Mesodermal cell (in vitro differentiated cells): ENCODE data around the gene OR5D16. TPM values are rescaled to one million over a fixed set of nuclear protein-coding genes. Genes with fewer than 3 reads are reported as not detected.

Source experiments
- H3K27ac ChIP-seq: 2 replicates; pipeline ENCODE4 v1.7.0; 2013; ENCODE audit warnings: mild to moderate bottlenecking, low read depth, low read length, moderate library complexity; ENCODE audit not compliant: severe bottlenecking
- H3K36me3 ChIP-seq: 2 replicates; pipeline ENCODE4 v1.7.1; 2013; ENCODE audit warnings: mild to moderate bottlenecking, low read length, moderate library complexity; ENCODE audit not compliant: control insufficient read depth, insufficient read depth
- H3K4me1 ChIP-seq: one replicate; pipeline ENCODE4 v1.7.1; 2013; ENCODE audit warnings: mild to moderate bottlenecking, low read length; ENCODE audit not compliant: insufficient read depth, control insufficient read depth, poor library complexity, severe bottlenecking
- H3K4me3 ChIP-seq: 2 replicates; pipeline ENCODE4 v1.7.0; 2013; ENCODE audit warnings: low read length, control low read depth, mild to moderate bottlenecking; ENCODE audit not compliant: insufficient read depth, poor library complexity, severe bottlenecking; ENCODE audit errors: extremely low read depth
- H3K9me3 ChIP-seq: 2 replicates; pipeline ENCODE4 v1.7.1; 2013; ENCODE audit warnings: mild to moderate bottlenecking, low read length, moderate library complexity; ENCODE audit not compliant: control insufficient read depth
- WGBS, 2 experiments: methylation state at CpG; one replicate each; pipeline ENCODE4 v1.1.5; 2013; ENCODE audit warnings: missing lambda C conversion rate in 2 of 2; ENCODE audit not compliant: insufficient coverage in 2 of 2; 5-methylcytosine and 5-hydroxymethylcytosine counted together
- polyA plus RNA-seq, 2 experiments: library from polyadenylated mRNA; stranded (reverse); fragments of 50-300 nt; gene quantifications; one replicate each; pipeline ENCODE4 v1.2.3, GENCODE V29; 2013

Gene OR5D16
- not detected for polyA plus RNA-seq (2013, experiment 1 of 2)
- not detected for polyA plus RNA-seq (2013, experiment 2 of 2)

DNA sequence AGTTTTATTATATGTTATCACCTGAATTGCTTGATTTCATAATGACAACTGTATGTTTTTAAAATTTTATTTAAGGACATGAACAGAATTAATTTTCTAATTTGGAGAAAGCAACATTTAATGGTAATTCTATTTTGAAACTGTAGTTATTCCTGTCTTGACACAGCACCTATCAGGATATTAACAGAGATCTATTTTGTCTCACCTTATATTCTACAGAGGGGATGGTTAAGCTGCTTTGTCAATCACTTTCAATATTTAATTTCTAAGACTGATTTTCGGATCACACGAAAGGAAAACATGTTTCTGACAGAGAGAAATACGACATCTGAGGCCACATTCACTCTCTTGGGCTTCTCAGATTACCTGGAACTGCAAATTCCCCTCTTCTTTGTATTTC is at the start of gene OR5D16:
TSS of gene OR5D16 (plus strand) at position 301 of the 400 bp plus-strand sequence. CDS start at position 301, 0 bp downstream.
- WGBS, 2 experiments = 17% methylated on average over 1 of the region's 3 CpGs; no CpG with 5 or more reads in 1 of the 2 experiments
- H3K4me3 ChIP-seq = no peak within 1 kb of the TSS
- no peaks in the 10 kb centered on the region for H3K36me3 ChIP-seq
- peaks cover 34% of the 10 kb centered on the region for H3K9me3 ChIP-seq
- H3K4me1 ChIP-seq = no peaks in the 10 kb centered on the region
- H3K27ac ChIP-seq = no peak within 1 kb of the TSS

- WGBS, 2 experiments = no CpG with 5 or more reads among the region's 1 CpG
- Histone ChIP-seq H3K9me3 (peaks cover 42% of the 10 kb centered on the region), H3K4me3 (no peak overlapping the region), H3K27ac (no peak overlapping the region), H3K36me3 (no peaks in the 10 kb centered on the region), H3K4me1 (no peaks in the 10 kb centered on the region)
Observed at GRCh38 chr11:55791606-55792005, 46.9 kb upstream of the OR5D16 start.

GRCh38 chr11:55793321-55793720 is 45.2 kb upstream of the OR5D16 start:
- no peak overlapping the region for H3K4me3 ChIP-seq
- WGBS, 2 experiments = 50% methylated on average over 1 of the region's 2 CpGs; no CpG with 5 or more reads in 1 of the 2 experiments
- no peaks in the 10 kb centered on the region for H3K4me1 ChIP-seq
- no peak overlapping the region for H3K27ac ChIP-seq
- H3K9me3 ChIP-seq = peaks cover 31% of the 10 kb centered on the region
- H3K36me3 ChIP-seq = no peaks in the 10 kb centered on the region

DNA sequence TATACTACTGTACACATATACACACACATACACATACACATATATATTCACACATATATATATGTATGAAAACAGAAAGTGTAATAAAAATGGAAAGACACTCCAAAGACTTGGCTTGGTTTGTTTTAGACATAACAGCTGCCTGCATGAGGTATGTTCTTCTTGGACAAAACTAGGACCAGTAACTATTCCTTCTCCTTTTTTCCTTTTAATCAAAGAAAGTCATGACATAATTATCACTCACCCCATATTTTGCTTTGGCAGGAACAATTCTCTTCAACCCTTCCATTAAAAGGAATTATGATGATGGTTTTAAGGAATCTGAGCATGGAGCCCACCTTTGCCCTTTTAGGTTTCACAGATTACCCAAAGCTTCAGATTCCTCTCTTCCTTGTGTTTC is 43.3 kb upstream of the OR5D16 start, which contains the start of gene OR5D14:
TSS of gene OR5D14 (plus strand) at position 301 of the 400 bp plus-strand sequence. CDS start at position 301, 0 bp downstream.
- Histone ChIP-seq H3K36me3 (no peaks in the 10 kb centered on the region), H3K9me3 (peaks cover 37% of the 10 kb centered on the region), H3K27ac (no peak within 1 kb of the TSS), H3K4me3 (no peak within 1 kb of the TSS), H3K4me1 (no peaks in the 10 kb centered on the region)

DNA sequence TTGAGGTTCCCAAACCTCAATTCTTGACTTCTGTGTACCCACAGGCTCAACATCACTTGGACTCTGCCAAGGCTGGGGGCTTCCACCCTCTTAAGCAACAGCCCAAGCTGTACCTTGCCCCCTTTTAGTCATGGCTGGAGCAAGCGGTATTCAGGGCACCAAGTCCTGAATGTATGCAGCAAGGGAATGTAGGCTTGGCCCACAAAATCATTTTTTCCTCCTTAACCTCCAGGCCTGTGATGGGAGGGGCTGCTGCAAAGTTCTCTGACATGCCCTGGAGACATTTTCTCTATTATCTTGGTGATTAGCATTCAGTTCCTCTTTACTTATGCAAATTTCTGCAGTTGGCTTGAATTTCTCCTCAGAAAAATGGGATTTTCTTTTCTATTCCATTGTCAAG is 32.3 kb upstream of the OR5D16 start:
- WGBS, 2 experiments = no CpG with 5 or more reads among the region's 1 CpG
- Histone ChIP-seq H3K4me1 (no peaks in the 10 kb centered on the region), H3K4me3 (no peak overlapping the region), H3K9me3 (peaks cover 47% of the 10 kb centered on the region), H3K27ac (no peak overlapping the region), H3K36me3 (no peaks in the 10 kb centered on the region)

- H3K36me3 ChIP-seq = no peaks in the 10 kb centered on the region
- no peak within 1 kb of the TSS for H3K4me3 ChIP-seq
- no peak within 1 kb of the TSS for H3K27ac ChIP-seq
- H3K4me1 ChIP-seq = no peaks in the 10 kb centered on the region
- no CpG with 5 or more reads among the region's 1 CpG for WGBS, 2 experiments
- peaks cover 52% of the 10 kb centered on the region for H3K9me3 ChIP-seq
Observed at GRCh38 chr11:55811067-55811466, 27.5 kb upstream of the OR5D16 start, which contains the start of gene OR5L1. Gene OR5L1 (plus strand): TSS chr11:55811367. CDS start chr11:55811467, 100 bp downstream.

DNA sequence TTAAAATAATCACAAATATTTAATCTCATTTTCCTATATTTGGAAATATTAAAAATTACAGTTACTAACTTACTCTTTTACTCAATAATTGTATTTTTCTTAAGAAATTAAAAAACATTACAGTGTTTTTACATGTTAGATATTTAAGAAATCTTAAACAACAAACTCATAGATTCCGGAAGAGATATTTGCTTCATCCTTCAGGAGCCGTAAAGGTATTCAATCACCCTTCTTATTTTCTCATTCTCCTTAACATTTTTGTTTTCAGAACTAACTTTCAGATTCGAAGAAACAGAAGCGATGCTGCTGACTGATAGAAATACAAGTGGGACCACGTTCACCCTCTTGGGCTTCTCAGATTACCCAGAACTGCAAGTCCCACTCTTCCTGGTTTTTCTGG is 19.2 kb upstream of the OR5D16 start, which contains the start of gene OR5D18:
TSS of gene OR5D18 (plus strand) at position 301 of the 400 bp plus-strand sequence. CDS start at position 301, 0 bp downstream.
- Histone ChIP-seq H3K9me3 (peaks cover 50% of the 10 kb centered on the region), H3K4me3 (no peak within 1 kb of the TSS), H3K36me3 (no peaks in the 10 kb centered on the region), H3K27ac (no peak within 1 kb of the TSS), H3K4me1 (no peaks in the 10 kb centered on the region)
- WGBS, 2 experiments = 78% methylated on average over 5 of the region's 5 CpGs; no CpG with 5 or more reads in 1 of the 2 experiments

DNA sequence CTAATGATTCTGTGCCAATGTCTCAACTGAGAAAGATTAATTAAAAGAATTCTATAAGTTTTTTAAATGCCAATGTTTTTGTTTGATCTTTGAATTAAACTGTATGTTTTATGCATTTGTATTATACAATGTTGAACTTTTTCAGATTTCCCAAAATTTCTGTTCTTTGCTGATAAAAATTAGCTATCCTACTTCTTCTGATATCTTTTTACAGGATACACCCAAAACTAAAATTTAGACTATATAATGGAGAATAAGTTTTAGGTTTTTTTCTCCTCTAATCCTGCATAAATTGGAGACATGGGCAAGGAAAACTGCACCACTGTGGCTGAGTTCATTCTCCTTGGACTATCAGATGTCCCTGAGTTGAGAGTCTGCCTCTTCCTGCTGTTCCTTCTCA is 11.6 kb upstream of the OR5D16 start, which contains the start of gene OR5L2:
TSS of gene OR5L2 (plus strand) at position 301 of the 400 bp plus-strand sequence. CDS start at position 301, 0 bp downstream.
- H3K4me3 ChIP-seq = no peak within 1 kb of the TSS
- no peak within 1 kb of the TSS for H3K27ac ChIP-seq
- peaks cover 30% of the 10 kb centered on the region for H3K9me3 ChIP-seq
- H3K4me1 ChIP-seq = no peaks in the 10 kb centered on the region
- H3K36me3 ChIP-seq = no peaks in the 10 kb centered on the region

GRCh38 chr11:55847453-55847852 is 8.9 kb downstream of the OR5D16 start:
- peaks cover 19% of the 10 kb centered on the region for H3K9me3 ChIP-seq
- no CpG with 5 or more reads among the region's 2 CpGs for WGBS, 2 experiments
- H3K27ac ChIP-seq = no peak overlapping the region

GRCh38 chr11:55849037-55849436 is 10.5 kb downstream of the OR5D16 start:
- H3K27ac ChIP-seq = no peak overlapping the region
- peaks cover 25% of the 10 kb centered on the region for H3K9me3 ChIP-seq
- H3K4me1 ChIP-seq = no peaks in the 10 kb centered on the region

More at GRCh38 chr11:55847453-55847852, 8.9 kb downstream of the OR5D16 start:
- Histone ChIP-seq H3K4me3 (no peak overlapping the region), H3K36me3 (no peaks in the 10 kb centered on the region), H3K4me1 (no peaks in the 10 kb centered on the region)

GRCh38 chr11:55852141-55852540 is 13.6 kb downstream of the OR5D16 start:
- Histone ChIP-seq H3K27ac (no peak overlapping the region), H3K9me3 (peaks cover 16% of the 10 kb centered on the region), H3K4me1 (no peaks in the 10 kb centered on the region), H3K4me3 (no peak overlapping the region), H3K36me3 (no peaks in the 10 kb centered on the region)
- no CpG with 5 or more reads among the region's 1 CpG for WGBS, 2 experiments

More at GRCh38 chr11:55849037-55849436, 10.5 kb downstream of the OR5D16 start:
- no peak overlapping the region for H3K4me3 ChIP-seq
- no peaks in the 10 kb centered on the region for H3K36me3 ChIP-seq
